SKM-1 (cell line): Measurements from ENCODE around the gene PHF21A.

Experiments used
- DNase-seq: peaks from one replicate; lab custom pipeline; 2025; ENCODE audit not compliant: unreplicated experiment; lab: John Stamatoyannopoulos, UW

The PHF21A gene

DNA sequence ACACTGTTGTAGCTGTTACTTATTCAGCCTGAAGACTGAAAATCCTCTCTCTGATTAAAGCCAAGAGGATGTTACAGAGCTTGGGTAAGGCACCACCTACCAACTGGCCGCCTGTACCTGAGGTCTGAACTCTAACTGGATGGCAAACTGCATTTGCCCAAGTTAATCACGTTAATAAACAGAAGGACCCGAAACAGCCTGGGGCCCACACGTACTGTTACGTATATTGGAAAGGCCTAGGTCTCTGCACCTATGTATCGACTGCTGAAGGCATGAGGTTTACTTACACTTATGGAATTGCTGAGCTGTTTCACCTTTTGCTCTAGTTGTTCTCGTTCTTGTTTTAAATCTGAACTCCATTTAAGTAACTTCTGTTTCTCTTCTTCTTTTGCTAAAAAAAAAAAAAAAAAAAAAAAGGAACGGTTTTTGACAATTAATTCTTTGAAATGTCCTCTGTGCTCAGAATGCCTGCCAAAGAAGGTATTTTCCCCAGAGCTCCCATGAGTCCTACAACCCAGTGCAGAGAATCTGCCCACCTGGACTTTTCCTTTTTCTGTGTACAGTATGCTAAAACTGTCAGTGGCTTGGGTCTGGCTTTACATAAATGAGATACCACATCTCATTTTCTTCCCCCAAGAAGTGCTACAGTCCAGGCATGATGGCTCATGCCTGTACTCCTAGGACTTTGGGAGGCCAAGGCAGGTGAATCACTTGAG lies 185.7 kb downstream of the PHF21A start:
- DNase-seq, result no peak

DNA sequence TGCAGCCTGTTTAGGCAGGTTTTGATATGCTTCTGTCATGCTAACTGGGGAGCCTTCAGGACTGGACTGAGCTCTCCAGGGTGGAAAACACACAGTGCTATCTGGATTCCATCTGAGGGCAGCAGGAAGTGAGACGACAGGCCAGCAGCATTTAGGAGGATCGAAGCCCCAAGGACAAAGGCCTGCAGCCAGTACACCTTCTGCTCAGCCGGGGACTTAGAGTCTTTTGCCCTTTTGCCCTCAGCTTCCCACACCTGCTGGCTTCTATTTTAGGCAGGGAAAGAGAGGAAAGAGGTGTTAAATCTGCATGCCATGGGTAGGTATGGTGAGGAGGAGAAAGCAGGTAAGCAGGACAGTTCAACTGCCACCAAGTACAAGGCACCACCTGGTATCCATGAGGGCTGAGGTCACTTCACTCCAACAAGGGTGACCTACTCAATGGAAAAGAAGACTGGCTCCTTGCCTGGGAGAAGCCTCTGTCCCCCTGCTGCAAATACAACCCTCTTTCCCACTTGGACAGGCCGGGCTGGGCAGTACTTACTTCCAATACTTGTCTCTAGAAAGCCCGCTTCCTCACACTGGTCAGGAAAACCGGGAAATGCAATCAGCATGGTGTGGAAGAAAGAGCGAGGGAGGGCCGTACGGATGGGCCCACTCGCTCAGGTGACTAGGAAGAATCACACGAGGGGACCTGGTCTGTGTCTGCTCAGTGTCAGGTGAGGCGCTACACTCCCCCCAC lies 186.5 kb downstream of the PHF21A start:
- DNase-seq, result no peak

GRCh38 chr11:45933846-45934579 lies 187.2 kb downstream of the PHF21A start:
- no peak for DNase-seq

GRCh38 chr11:45933131-45933831 lies 188.0 kb downstream of the PHF21A start:
- no peak for DNase-seq

DNA sequence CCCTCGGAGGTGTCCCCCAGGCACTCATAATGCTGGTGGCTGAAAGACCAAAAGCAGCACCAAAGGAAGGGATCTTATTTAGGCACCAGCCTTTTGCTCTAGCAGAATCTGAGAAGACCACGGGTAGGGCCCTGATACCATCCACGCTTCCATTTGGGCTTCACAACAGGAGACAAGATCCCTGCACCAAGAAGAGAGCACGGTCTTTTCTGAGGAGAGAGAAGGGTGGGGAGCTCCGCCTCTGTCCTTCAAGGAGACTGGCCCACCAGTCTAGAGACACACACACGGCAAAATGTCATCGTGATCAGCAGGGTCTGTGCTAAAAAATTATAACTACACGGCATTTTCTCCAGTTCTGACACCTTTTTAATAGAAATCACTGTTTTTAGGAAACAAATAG lies 189.0 kb downstream of the PHF21A start:
- no peak for DNase-seq

- DNase-seq, result no peak
These were observed 189.5 kb downstream of the PHF21A start for GRCh38 chr11:45931739-45932138.

DNA sequence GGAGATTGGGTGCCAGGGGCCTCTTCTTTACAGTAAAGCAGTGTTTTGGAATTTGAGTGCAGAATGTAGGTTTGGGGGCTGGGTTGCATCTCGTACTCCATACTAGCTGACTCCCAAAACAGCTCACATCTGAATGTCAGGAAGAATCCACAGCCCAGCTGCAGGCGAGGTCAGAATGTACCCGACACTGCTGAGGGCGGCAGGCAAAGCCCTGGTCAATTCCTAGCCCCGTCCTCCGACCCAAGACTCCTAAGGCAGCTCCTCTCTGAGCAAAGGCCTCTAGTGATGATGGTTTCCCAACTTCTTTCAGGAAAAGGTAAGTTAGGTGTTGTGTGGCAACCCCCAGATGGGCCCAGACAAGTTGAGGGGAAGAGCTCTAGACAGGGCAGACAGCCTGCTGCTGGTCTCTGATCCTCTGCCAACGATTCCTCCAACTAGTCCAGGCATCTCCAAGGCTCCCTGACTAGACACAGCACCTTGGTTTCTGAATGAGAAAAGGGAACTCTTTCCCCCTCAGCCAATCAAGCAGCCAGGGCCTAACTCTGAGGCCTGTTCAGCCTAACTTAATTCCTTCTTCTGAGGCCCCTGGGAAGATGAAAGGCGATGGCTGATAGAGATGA lies 190.2 kb downstream of the PHF21A start:
- no peak for DNase-seq

DNA sequence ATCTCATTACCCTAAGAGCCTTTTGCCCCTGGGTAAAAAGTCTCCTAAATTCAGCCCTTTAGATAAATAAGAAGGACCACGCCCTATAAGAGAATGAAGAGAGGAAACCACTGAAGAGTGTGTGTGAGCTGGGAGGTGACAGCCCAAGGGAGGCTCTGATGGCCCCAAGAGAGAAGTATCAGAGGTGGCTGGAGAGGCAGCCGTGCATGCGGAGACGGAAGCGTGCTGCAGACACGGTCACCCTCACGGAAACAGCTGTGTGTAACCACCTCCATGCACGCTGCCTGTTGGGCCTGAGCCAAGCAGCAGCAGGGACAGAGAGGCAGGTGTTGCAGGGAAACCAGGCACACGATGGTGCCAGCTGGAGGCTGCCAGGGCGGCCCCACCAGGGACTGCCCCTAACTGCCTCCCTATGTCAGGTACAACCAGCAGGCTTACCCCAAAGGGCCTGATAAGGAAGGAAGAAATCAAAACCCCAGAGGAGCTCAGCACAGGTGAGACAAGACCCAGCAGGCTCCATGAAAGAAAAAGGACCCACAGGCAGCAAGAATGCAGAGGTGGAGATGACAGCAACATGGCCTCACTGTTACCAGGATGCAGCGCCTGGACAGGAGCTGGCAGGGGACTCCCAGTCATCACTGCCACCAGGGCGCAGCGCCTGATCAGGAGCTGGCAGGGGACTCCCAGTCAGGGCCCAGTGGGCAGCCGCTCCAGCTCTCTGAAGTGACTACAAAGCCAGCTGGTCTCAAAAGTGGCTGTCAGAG lies 191.0 kb downstream of the PHF21A start:
- no peak for DNase-seq

DNA sequence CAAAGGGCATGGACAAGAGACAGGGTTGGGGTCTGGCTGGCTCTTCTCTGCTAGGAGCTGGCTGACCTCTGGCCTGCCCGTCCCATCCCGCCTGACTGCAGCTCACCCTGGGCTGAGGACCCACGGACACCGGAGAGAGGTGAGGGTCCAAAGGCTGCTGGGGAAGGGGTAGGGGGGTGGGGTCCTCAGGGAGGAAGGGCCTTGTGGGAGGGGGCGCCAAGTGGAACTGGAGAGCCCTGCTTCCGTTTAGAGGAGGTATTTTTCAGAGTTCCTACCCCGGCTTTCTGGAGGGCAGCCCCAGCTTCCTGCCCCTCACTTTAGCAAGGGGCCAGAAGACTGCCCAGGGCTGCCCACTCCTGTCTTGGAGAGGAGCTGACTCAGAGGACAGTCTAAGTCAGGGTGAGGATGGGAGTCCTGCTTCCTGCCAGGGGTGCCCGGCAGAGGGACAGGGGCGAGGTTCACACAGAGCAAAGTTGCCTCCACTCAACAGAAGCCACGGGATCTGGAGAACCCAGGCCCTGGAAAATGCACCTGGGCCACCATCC lies 191.7 kb downstream of the PHF21A start:
- no peak for DNase-seq

DNA sequence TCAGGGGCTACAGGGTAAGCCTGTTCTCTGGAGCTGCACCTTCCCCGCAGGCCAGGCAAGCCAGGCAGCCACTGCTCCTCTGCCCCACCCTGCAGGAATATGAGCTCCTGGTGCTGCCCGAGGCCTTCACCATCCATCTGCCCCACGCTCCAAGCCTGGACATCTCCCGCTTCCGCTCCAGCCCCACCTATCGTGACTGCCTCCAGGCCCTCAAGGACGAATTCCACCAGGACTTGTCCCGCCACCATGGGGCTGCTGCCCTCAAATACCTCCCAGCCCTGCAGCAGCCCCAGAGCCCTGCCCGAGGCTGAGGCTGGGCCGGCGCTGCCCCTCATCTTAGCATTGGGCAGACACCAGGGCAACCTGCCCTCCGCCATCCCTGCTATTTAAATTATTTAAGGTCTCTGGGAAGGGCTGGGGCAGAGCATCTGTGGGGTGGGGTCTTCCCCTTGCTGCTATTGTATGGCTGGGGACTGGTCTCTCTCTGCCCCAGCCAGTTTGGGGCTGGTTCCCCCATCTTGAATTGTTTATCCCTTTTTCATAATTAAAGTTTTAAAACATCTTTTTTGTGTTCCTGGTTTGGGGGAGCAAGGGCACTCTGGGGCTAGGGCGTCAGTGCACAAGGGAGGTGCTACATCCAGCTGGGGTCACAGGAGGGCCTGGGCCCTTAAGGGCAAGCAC lies 192.6 kb downstream of the PHF21A start:
- DNase-seq, result no peak

- DNase-seq, result no peak
These were observed 193.4 kb downstream of the PHF21A start for GRCh38 chr11:45927684-45928413.

- DNase-seq, result no peak
These were observed 193.9 kb downstream of the PHF21A start for GRCh38 chr11:45927332-45927683.

DNA sequence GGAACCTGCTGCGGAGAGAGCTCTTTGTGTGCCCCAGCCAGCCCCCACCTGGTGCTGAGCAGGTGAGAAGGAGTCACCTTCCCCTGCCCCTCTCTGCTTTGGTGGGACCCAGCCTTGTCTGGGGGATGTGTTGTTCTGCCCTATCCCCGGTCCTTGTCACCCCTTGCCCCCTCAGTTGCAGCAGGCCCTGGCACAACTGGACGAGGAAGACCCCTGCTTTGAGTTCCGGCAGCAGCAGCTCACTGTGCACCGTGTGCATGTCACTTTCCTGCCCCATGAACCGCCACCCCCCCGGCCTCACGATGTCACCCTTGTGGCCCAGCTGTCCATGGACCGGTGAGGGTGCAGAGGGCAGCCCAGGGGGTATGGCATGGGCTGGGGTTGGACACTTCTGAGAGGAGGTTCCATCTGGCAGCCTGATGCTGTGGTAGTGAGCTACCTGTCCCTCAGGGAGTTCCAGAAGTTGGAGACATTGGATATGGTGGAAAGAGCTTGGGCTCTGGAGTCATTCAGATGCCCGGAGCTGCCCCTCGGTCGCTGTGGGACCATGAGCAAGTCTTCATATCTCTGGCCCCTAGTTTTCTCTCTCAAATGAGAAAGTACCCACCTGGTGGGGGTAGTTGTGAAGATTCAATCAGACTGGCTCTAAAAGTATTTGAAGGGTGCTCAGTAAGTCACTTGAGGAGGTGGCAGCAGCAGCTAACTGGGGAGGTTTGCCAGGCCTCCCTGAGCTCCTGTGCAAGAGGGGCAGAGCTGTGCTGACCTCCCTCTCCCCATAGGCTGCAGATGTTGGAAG lies 194.5 kb downstream of the PHF21A start:
- DNase-seq, result no peak

GRCh38 chr11:45926001-45926401 lies 195.3 kb downstream of the PHF21A start:
- no peak for DNase-seq

GRCh38 chr11:45925550-45925949 lies 195.7 kb downstream of the PHF21A start:
- no peak for DNase-seq

GRCh38 chr11:45924927-45925326 lies 196.3 kb downstream of the PHF21A start:
- DNase-seq, result no peak

GRCh38 chr11:45924036-45924915 lies 197.0 kb downstream of the PHF21A start:
- DNase-seq, result no peak
